ENCODE results near the gene KRT37.
"Not testable (repeated sequence)": the region's sequence is repeated elsewhere in the genome, so short reads cannot be mapped to it uniquely, and the experiment has no call there.

Gene KRT37

GRCh38 chr17:41434005-41434404 lies 9.6 kb upstream of the KRT37 start:
- no peak for DNase-seq

DNA sequence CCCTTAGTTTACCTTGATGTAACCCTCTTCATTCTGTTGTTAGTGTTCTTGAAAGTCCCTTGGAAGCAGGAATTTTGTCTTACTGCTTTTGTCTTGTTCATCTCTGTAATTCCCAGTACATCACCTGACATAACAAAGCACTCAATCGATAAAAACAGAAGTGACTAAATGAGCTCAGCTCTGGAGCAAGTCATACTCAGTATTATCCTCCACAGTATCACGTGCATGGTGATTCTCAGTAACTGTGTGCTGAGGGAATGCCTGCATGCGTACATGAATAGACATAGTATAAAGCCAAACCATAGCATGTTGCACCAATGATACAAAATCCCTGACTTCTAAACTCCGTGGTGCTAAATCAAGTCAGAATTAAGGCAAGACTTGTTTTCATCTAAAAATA lies 9.2 kb upstream of the KRT37 start:
- no peak for DNase-seq

- DNase-seq: not testable (repeated sequence)
Measured at GRCh38 chr17:41430376-41430775, 6.0 kb upstream of the KRT37 start.

- DNase-seq: no peak
Measured at GRCh38 chr17:41429667-41430066, 5.3 kb upstream of the KRT37 start.

DNA sequence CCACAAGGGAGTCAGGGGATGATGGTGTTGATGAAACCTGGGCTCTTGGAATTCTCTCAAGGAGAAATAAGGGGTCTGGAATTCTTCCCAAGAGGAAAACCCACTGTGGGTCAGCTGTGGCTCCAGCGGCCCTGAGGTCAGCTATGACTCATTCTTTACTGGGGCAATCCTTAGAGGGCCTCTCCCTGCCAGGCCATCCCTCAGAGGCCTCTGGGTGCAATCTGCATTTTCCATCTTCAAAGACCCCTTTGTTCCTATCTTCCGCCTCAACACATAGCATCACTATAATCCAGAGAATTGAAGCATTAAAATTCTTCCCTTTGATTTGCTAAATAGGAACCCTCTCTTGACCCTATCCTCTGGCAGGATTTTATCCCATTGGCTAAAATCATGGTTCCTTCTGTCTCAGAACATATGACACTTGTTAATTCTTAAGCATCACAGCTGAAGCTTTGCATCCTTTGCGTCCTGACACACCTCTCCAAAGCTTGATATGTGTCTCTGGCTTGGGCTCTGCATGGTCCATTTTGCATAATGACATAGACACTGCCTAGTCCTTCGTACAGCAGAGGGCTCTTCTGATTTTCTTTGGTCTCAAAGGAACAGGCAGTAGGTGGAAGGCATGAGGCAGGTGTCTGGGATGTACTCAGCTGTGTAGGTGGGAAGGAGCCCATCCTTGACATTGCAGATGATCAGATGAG lies 4.4 kb upstream of the KRT37 start:
- DNase-seq: no peak

DNA sequence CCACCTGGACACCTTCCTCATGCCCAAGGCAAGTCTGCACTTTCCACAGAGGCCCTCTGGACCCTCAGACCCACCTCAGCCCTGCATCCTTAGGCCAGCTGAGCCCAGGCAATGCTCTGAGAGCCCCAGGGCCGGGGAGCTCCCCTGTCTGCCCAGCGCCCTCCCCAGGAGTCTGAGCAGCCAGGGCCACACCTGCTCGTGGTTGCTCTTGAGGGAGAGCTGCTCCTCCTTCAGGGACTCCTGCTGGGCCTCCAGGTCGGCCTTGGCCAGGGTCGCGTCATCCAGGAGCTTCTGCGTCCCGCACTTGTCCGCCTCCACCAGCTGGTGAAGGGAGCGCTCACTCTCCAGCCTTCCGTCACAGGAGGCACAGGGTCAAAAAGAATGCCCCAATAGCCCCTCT lies 1.8 kb downstream of the KRT37 start:
- DNase-seq: not testable (repeated sequence)

DNA sequence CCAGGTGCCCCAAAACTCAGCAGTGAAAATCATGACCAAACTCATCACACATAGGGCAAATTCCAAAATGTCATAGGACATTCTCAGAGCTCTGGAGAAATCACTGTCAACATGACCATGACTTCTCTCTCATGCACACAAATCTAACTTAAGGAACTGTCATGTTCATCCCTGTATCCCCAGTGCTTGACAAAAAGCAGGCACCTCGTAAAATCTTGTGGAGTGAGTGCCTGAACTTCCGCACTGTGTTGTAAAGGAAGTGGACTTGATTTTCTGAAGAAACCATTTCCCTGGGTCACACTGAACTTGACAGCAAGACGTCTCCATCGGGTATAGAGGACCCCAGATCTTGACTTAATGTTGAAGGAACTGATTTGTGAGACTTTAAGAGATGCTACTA lies 2.8 kb downstream of the KRT37 start:
- DNase-seq: no peak

DNA sequence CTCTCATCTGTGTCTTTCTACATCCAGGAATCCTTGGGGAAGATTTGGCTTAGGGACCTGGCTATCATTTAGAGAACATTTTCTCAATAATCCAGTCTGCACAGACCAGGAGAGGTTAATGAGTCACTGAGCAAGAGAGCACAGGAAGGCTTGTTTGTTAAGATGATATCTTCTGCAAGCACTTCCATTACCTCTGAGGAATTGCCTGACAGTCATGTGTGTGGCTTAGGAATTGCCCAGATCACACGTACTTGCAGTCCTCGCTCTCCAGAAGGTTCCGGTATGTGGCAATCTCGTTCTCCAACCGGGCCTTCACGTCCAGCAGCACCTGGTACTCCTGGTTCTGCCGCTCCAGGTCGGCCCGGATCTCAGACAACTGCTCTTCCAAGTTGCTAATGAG lies 3.3 kb downstream of the KRT37 start:
- no peak for DNase-seq

GRCh38 chr17:41420134-41420533 lies 4.3 kb downstream of the KRT37 start:
- no peak for DNase-seq

DNA sequence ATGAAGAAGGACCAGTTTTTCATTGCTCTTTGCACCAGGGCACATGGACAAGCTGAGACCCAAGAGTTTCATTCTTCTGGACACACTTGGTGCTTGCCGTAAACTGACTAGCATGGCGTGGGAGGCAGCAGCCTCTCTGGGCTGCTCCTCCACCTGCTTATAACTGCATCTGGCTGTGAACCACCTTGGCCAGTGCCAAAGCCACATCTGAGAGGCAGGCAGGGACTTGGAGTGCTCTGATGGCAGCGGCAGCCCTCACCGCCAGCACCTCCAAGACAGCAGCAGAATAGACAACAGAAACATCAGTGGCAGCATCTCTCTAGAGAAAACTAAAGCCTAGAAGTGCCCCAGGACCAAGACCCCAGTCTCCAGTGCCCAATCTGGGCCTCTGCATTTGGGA lies 4.7 kb downstream of the KRT37 start:
- DNase-seq: no peak

DNA sequence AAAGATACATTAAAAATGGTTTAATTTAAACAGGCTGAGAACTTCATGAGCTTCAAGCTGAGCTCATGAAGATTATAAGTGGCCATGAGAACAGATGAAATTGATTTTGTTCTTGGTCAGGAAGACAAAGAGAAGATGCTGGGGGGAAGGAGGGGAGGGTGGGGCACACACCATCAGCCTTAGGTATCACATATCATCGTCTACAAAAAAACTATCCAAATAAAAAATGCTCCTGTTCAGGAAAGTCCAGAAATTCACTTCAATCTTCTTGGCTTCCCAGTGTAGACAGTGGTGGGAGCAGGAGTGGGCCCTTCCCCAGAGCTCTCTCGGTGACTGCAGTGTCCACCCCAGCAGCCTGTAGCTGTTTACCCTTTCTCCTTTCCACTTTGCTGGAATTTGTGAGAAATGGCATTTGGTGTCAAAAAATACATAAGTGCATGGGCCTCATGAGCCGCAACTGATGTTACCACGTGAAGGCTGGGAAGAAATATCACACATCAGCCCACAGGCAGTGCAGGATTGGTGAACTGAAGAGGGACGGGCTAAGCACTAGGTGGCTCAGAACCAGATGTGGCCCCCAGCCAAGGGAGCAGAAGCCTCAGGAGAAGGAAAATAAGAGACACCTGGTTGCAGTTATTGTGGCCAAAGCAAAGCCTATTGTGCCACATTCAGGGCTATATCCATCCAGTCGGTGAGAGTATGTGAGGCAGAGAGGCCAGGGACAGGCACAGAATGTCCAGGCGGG lies 6.1 kb downstream of the KRT37 start:
- DNase-seq: no peak

DNA sequence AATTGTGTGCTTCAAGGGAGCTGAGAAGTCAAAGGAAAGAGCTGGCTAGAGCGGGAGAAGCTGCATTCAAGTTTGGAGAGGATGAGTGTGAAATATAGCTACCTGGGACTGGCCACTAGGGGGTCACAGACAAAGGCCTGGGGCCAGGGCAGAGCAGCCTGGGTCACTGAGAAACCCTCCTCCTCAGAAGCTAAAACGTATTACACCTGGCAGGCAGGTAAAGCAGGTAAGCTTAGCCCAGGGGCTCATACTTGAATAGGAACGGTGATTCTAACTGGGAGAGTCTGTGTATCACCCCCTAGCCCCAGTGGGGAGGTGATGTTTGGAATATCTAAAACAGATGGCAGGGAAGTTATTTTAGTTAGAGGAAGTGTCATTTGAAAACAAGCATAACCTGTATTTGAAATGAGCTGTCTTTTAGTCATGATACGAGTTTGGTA lies 6.8 kb downstream of the KRT37 start:
- no peak for DNase-seq

DNA sequence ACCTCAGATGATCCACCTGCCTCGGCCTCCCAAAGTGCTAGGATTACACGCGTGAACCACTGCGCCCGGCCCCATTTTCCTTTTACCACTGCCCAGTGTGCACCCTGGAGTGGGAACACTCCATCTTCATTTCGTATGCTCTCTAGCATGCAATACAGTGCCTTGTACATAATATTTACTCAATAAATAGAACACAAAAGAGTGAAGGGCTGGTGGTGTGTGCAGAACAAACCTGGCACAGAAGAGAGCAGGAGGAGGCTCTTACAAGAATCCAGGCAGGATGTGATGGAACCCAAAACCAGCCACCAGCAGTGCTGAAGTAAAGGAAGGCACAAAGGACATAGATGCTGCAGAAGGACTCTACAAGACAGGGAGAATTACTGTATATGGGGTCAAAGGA lies 7.3 kb downstream of the KRT37 start:
- no peak for DNase-seq

GRCh38 chr17:41416479-41416878 lies 7.9 kb downstream of the KRT37 start:
- no peak for DNase-seq

DNA sequence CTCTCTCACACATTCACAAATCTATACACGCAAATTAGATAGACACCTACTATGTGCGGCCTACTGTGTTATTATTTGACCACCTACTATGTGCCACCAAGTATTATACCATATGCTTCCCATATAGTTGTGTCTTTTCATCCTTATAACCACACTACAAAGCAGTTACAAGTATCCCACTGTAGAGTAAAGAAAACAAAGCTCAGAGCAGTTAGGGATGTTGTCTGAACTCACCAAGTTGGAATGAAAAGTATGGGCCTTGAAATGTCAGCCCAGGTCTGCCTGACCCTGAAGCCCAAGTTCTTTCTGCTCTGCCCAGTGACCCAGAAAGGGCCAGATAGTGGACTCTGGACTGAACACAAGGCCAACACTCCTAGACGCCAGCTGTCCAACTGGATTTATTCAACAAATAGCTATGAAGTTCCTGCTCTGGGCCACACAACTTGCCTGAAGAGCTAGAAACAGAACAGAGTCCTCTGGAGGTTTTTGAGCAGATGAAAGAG lies 8.5 kb downstream of the KRT37 start:
- no peak for DNase-seq

DNA sequence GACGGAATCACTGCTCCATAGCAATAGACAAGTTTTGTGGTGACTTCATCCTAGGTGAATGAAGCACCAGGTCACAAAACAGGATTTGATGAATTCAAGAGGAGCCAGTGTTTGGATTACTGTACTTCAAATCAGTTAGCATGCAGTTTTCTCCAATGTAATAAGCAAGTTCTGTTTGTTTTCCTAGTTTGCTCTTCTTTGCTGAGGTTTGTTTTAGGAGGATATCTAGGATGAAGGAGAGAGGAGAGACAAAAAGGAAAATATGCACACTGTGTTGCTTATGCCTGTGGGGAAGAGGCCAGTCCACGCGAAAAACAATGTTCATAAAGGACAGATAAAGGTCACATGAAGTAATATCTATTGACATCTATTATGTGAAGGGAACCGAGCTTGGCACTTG lies 9.0 kb downstream of the KRT37 start:
- no peak for DNase-seq

DNA sequence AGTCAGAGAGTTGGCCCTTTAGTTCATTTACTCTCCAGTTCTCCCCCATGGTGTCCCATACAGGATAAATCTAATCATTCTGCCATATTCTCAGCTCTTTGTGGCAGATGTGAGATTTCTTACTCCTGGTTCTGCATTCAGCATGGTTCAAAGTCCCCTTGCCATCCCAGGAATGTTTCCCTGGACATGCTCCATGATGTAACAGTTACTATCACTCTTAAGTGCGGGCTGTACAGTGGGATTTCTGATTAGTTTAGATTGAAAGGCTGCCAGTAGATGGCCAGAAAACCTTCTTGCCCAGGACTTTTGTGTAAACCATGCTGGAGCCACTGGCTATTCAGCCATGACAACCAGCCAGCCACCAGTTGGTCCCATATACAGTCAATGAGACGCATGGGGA lies 10.4 kb downstream of the KRT37 start:
- DNase-seq: no peak

GRCh38 chr17:41413353-41413957 lies 10.9 kb downstream of the KRT37 start:
- DNase-seq: no peak

GRCh38 chr17:41411072-41411840 lies 13.1 kb downstream of the KRT37 start:
- no peak for DNase-seq

- DNase-seq: no peak
Measured at GRCh38 chr17:41407226-41407625, 17.2 kb downstream of the KRT37 start.

GRCh38 chr17:41406205-41406604 lies 18.2 kb downstream of the KRT37 start:
- no peak for DNase-seq

DNA sequence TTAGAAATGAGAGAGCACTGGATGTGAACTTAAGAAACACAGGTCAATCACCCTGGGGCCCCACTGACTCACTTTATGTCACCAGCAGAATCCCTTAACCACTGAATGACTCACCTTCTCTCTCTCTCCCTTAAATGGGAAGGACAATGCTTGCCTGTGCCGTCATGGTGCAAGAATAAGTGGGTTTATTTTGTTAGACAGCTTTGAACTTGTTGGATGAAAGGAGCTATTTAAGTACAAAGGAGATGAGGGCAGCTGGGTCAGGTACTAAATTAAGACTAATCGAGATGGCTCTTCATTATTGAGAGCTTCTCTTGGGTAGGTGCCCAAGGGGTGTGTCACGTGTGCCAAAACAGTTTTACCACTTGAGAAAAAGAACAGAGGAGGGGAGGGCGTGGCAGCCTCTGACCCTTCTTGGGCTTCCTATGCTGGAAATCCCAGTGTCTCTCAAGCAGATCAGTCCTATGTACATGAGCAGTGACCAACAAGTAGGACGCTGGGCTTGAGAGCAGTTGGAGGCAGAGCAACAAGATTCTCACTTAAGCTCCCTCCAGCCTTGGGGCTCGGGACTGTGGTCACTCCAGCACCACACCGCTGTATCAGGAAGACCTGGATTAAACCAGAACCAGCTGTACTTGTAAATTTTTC lies 20.2 kb downstream of the KRT37 start:
- DNase-seq: no peak
